Left renal pelvis (tissue), 4 donors: ENCODE data around the gene TACR2. TPM values are rescaled to one million over a fixed set of nuclear protein-coding genes. Genes with fewer than 3 reads are reported as not detected.

Source experiments
- DNase-seq, 4 donors: peaks; one replicate each; pipeline ENCODE4 v3.0.0-alpha.2; 2013; ENCODE audit warnings: low read depth in 4 of 4, low spot score in 3 of 4
- polyA plus RNA-seq, 4 donors: library from polyadenylated mRNA; unstranded; fragments of 120-200 nt; gene quantifications; one replicate each; pipeline ENCODE4 v1.2.1, GENCODE V29; 2013; ENCODE audit not compliant: insufficient read length in 4 of 4

TACR2 gene
- under 1 TPM; 0.23 to 0.49 (median 0.34) TPM for polyA plus RNA-seq

DNA sequence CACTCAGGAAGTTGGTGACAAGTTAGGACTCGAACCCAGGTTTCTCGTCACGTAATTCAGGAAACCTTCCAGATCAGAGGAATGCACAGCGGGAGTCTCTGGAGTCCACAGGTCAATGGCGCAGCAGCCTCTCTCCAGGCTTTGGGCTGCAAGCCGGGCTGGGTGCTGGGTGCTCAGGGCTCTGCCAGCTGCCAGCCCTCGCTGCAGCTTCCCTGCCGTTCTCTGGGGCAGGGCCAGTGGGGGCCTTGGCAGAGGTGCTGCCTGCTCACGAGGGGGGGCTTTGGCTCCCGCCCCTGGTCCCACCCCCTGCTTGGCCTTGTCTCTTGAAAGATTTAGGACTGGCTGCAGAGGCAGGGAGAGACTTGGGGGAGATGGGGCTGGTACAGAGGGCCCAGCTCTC, at the start of gene TACR2:
Gene TACR2, minus strand, starts transcription at position 224 of the 400 bp plus-strand sequence. CDS start 595 bp downstream, outside the sequence.
- no peak for DNase-seq

DNA sequence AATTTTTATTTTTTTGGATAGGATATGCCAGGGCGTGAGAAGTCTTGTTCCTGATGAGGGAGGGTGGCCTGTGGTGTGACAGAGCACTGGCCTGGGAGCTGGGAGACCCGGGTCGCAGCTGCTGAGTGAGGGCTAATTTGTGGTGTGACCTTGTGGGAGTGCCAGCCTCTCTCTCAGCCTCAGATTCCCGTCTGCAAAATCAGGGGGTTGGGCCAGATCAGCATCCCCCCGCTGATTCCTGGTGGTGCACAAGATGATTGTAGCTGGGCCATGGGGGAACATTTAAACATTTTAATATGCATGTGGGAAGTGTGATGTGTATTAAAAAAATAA, 49.4 kb upstream of the TACR2 start:
- DNase-seq, result no peak

DNA sequence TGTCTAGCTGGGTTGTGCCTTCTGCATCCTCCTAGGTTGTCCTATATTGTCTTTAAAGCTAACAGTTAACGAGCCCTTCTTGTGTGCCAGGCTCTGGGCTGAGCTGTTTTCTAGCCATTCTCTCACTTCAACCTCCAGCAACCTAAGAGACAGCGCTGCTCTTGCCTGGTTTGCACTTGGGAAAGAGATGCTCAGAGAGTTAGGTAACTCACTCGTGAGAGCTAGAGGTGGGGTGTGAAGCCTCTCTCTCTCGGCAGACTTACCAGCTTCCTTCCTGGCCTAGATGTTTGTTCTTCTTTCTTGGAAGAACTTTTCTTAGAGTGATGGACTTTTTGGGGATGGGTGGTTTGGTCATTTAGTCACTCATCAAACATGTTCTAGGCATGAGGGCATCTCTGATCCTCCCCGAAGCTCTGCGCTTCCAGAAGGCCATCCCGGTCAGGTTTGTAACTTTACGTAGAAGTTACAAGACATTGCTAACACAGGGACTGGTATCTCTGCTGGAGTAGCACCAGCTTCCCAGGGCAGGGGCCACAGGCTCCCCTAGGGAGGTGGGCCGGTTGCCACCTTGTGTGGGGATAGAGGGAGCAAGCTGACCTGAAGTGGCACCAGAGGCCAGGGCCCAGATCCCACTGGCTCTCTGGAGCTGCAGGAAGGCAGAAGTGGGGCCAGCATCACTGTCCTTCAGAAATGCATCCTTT, 48.9 kb upstream of the TACR2 start:
- DNase-seq, result no peak

DNA sequence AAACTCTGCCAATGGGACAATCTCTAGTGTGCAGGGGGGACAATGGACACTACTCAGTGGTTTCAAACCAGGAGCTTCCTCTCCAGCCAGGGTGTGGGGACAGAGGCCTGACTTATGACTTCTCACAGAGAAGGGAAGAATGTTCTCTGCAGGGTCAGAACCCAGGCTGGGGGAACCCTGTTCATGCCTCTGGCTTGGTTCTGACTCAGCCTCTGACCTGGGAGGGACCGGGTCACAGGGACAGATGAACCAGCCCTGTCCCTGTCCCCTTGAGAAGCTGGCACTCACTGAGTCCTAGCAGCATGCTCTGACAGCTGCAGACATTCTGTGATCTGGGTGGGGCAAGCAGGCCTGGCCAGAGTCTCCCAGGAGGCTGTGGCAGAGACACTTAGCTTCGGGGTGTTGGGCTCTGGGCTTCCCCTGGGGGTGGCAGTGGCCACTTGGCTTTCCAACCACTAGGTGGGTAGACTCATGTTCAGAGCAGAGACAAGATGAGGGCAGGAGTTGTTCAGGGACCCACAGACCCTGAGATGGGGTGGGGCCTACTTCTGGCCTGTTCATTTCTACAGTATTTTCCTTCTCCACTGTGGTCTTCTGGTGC, 48.2 kb upstream of the TACR2 start:
- no peak for DNase-seq

DNA sequence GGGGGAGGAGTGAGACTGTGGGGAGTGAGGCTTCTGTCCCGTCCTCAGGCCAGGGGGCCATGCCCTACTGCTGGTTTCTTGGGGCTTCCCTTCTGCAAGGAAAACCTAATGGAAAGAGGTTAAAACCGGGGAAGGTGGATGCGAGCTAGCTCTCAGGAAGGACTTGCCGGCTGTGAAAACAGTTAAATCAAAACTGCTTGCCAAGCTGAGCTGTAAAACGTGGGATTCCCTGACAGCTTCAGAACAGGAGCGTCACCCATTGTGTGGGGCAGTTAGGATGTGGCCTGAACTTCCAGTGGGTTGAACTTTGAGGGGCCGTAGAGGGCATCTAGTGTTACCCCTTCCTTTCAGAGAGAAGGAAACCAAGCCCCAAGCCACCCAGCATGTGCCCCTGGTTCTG, 47.7 kb upstream of the TACR2 start:
- no peak for DNase-seq

DNA sequence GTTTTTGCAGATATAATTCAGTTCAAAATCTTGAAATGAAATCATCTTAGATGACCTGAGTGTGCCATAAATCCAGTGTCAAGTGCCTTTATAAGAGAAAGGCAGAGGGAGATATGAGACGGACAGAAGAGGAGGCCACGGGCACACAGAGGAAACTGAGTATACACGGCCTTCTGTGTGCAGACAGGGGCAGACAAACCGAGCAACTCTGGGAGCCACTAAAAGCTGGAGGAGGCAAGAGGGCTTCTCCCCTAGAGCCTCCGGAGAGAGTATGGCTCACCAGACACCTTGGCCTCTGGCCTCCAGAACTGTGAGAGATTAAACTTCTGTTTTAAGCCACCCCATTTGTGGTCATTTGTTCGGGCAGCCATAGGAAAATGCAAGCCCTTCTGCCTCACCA, 47.2 kb upstream of the TACR2 start:
- DNase-seq, result no peak

DNA sequence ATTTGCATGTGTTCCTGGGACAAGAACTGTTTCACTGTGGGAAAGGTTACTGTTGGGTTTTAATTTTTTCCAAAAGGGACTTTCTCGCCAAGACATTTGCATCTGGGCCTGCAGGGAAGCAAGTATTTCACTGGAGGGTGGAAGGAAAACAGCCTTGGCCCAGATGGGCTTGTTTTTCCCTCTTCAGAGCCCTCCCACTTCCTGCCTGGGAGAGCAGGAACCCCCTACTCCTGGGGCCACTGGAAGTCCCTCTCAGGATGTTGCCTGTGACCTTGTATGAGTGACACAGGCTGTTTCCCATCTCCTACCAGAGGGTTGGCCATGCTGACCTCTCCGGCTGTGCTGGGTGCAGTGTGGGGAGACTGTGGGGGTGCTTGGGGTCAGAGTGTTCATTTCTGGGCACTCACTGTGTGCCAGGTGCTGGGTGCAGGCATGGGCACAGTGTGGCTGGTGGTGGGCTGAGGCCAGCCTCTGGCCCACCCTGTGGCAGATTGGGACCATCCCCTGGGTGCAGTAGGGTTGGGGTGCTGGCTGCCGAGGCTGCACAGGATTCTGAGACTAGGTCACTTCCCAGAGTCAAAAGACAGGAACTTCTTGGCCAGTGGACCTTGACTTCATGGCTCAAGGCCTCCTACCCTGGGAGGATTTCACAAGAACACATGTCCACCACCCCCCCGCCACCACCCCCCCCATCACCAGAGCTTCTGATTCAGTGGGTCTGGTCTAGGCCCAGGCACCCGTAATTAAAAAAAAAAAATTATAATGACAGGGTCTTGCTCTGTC, 44.7 kb upstream of the TACR2 start:
- no peak for DNase-seq

DNA sequence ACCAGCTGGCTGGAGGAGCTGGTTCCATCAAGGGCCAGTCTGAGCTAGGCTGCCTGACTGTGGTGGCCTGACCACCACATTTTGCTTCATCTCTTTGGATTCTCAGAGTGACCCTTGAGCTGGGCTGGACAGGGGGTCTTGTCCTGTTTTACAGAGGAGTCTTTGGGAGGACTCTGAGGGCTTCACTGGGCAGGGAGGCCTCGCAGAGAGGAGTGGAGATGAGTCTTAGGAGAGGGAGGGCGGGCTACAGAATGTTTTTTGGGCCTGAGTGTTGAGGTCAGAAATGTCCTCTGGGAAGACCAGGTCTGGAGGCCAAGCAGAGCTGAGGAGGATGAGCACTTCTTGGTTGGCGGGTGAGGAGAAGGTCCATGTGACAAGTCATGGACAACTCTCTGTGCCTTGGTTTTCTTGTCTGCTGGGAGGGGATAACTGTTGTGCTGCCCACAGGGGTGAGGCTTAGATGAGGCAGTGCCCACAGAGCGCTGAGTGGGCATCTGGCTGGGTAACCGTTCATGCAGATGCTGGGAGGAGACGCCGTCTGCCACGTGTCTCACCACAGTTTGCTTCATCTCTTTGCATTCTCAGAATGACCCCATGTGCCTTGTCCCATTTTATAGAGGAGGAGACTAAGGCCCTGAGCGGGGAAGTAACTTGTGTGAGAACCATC, 44.0 kb upstream of the TACR2 start:
- no peak for DNase-seq

DNA sequence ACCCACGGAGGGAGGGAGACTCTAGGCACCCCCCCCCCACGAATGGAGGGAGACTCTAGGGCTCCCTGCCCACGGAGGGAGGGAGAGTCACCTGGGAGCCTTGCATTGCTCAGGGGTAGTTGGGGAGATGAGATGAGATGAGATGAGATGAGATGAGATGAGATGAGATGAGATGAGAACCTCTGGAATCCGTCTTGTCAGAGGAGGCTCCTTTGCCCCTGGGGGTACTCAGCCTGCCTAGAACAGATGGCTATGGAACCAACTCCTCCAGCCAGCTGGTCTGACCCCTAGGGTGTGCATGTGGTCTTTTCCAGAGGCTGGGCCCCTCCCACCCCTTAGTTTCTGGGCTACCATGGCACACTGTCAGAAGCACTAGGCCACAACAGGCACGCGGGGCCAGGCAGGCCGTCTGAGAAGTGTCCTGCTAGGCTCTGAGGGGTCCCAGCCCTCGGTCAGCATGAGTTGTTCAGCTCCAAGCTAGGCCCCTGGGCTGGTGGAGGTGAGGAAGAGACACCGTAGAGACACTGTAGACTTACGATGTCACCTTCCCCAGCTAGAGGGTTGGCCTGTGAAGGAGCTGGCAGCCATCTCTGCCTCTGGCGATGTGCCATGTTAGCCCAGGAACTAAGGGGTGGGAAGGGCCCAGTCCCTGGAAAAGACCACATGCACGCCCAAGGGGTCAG, 43.3 kb upstream of the TACR2 start:
- no peak for DNase-seq

DNA sequence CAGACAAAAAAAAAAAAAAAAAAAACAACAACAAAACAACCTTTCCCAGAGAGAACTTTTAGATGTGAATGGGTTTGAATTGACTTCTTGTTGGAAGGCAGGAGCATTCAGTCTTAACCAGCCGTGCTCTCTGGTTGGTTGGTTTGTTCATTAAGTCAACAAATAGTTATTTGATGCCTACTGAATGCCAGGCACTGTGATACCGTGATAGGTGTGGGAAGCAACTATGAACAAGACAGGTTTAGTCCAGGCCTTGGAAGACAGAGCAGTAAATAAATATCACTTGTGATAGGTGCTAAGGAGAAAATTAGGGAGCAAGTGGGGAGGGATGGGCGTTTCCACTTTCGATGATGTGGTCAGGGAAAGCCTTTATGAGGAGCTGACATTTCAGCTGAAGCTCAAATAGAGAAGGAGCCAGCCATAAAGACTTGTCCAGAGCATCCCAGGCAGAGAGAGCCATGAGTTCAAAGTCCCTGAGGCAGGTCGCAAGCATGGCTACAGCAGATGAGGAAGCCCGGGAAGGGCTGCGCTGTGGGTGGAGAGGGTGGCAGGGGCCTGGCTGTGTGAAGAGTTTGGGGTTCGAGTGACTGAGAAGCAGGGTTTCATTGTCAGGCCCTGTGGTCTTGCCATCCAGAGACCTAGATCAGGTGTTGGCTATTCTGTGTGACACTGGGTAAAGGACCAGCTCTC, 42.5 kb upstream of the TACR2 start:
- no peak for DNase-seq

DNA sequence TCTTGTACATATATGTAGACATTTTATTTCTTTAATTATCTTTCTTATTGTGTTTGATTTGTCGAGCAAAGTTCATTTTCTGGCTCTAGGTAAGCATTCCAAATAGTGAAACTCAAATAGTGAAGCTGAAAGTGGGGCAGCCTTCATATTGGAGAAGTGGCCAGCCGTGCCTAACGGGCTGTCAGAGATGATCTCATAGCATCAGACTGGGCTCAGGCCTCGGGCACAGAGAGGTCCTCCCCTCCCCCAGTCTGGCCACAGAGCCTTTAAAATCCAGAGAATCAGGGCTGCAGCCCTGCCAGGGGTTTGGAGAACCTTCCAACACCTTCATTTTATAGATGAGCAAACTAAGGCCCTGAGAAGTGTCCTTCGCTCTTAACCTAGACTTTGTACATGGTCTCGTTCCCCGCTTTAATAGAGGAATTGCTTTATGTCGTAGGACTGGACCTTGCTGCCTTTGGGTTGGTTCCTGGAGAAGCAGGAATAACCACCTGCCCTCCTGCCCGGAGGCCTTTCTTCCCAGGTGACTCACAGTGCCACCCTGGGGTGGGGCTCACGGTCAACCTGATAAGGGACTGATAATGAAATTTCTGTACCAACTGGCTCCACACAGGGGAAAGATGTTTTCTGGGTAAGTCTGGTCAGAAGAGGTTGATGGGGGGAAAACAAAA, 41.8 kb upstream of the TACR2 start:
- DNase-seq, result no peak

DNA sequence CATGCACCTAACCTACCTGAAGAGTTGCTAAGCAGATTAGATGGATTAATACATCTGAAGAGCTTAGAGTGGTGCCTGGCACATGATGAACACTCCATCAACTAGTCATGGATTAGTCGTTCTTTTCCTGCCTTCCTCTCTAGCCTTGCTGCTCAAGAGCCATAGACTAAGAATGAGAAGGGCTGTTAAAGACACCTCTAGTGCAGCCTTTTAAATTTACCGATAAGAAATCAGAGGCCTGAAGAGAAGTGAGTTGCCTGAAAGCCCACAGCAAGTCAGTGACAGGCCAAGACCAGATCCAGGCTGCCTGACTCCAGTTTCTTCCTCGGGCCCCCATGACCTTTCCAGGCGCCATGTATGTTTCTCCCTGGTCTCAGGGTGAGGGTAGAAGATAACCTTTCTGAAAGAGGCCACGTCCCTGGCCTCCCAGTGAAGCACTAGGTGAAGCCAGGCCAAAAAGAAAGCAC, 41.1 kb upstream of the TACR2 start:
- no peak for DNase-seq

DNA sequence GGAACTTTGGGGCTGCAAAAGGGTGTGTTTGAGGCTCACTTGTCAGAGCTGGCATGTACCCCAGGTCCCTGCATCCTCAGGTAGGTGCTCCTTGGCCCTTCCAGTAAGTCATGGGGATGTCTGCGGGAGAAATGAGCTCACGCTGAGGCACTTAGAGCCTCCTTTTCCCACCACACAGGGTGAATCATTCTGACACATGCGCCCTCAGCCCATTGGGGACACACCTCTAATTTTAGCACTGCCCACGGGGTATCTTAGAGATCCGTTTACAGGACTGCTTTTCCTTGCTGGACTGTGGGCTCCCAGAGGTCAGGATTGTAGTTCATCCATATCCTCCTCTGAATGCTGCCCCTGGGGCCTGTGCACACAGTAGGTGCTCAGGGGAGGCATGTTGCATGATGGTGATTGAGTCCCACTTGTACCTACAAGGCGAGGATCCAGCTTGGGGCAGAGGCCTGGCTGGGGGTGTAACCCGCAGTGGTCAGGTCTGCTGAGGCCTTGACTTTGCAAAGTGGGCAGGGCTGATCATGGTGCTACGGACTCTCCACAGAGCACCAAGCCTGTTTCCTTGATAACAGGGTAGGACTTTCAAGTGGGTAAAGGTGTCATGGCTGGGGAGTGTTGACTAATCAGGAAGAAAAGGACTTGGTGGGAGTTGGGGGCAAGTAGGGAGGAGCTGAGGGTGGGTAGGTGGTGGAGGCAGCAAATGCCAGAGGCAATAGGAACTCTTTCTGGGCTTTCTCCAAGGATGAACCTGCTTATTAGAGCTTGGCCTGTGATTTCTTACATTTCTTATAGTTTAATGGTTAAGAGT, 40.4 kb upstream of the TACR2 start:
- DNase-seq, result no peak

DNA sequence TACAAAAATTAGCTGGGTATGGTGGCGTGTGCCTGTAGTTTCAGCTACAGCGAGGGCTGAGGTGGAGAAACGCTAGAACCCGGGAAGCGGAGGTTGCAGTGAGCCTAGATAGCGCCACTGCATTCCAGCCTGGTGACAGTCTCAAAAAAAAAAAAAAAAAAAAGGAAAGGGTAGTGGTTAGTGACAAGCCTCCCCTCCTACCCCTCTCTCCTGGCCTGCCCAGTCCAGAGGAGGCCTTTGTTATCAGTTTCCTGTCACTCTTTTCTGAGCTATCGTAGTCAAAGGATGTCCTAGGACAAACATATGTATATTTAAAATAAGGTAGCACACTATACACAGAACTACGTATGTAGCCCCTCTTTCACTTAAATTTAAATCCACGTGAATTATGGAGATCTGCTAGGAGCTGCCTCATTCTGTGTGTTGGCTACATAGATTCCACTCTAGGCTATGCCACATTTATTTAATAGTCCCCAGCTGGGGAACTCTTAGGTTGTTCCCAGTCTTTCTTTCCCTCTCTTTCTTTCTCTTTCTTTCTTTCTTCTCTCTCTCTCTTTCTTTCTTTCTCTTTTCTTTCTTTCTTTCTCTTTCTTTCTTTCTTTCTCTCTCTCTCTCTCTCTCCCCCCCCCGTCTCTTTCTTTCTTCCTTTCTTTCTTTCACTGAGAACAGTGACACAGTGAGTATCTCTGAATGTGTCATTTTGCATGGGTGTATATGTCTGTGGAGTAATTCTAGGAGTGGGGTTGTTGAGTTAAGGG, 38.5 kb upstream of the TACR2 start:
- DNase-seq, result no peak

DNA sequence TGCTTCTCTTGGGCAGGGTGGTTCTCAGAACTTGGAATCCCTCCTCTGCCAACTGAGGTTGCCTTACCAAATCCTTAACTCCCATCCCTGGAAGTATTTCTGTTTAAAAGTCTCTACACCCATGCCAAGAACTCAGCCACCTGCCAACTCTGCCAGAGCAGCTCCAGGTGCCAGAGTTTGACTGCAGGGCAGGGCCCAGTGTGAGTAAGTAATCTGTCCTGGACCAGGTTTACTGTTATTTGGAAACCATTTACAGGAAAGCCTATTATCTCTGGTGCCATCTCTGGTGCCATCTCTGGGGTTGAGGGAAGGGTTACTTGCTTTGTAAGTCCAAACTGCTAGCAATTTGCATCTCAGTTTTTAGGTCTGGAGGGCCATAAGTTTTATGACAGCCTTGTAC, 37.1 kb upstream of the TACR2 start:
- DNase-seq, result no peak

DNA sequence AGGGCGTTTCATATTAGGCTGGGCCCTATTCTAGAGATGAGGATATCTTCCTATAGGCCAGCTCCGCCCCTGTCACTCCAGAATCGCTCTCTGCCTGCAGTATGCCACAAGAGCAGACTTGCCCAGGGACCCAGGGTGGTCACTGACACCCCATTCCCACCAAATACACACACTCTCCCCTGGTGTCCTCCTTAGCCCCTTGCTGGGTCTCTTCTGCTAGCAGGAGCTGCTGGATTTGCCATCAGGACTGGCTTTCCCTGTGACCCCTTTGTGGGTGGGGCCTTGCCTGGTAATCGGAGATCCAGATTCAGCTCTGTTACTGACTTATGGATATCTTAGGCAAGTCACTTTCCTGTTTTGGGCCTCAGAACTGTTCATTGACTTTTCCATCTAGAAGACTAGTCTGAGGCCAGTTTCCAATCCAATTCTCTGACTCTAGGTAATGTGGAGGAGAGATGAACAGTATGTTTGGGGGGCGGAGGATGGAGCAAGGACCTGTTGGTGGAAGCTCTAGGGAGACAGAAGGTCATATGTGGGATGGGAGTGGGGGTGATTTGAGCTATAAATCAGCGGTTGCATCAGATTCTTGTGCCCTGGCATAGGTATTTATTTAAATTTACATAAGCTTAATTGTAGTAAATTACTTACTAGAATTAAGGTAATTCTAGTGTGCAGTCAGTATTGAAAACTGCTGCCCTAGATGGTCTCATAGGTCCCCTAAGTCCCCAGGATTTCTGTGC, 36.1 kb upstream of the TACR2 start:
- no peak for DNase-seq

DNA sequence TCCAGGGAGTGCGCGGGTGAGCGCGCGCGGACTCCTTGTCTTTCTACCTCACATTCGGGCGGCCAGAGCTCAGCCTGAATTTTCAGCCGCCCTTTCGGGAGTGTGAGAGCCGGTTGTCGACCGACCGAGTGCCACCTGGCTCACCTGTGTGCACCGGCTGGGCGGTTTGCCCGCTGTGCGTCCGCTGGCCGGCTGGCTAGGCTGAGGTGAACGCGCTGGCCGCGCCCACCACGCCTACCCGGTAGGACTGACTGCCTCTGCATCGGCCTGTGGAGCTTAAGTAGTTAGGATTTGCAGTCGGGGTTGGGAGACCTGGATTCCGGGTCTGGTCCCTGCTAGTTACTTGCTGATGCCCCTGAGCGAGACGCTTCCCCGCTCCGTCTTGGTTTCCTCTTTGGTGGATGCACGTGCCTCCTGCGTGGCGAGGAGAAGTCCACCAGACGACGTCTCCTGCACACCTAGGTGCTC, 35.1 kb upstream of the TACR2 start:
- DNase-seq, result no peak
